H1 (cell line): ENCODE data around the gene AGPAT3. TPM values are rescaled to one million over a fixed set of nuclear protein-coding genes. Genes with fewer than 3 reads are reported as not detected.

Experiments used
- CEBPB ChIP-seq: IDR thresholded peaks from 2 replicates; pipeline ENCODE4 v1.6.1; 2012; ENCODE audit warnings: low read depth, low read length
- EGR1 ChIP-seq: IDR thresholded peaks from 2 replicates; pipeline ENCODE4 v1.6.1; 2011; ENCODE audit warnings: low read depth, low read length, borderline replicate concordance
- JUN ChIP-seq: IDR thresholded peaks from 2 replicates; pipeline ENCODE4 v1.6.1; 2011; ENCODE audit warnings: low read depth, mild to moderate bottlenecking, improper control_type of control experiment, low read length
- KDM4A ChIP-seq: IDR thresholded peaks from one replicate; pipeline ENCODE4 v1.7.1; 2012; ENCODE audit warnings: low read depth, mild to moderate bottlenecking, moderate library complexity, low read length, inconsistent platforms; ENCODE audit not compliant: severe bottlenecking
- NANOG ChIP-seq: IDR thresholded peaks from 2 replicates; pipeline ENCODE4 v1.6.1; 2011; ENCODE audit warnings: low read length, low read depth, mild to moderate bottlenecking, inconsistent platforms; ENCODE audit not compliant: insufficient read depth, poor library complexity, severe bottlenecking
- NRF1 ChIP-seq: IDR thresholded peaks from 2 replicates; pipeline ENCODE4 v1.6.1; 2011; ENCODE audit warnings: mild to moderate bottlenecking, low read depth, low read length, improper control_type of control experiment
- POU5F1 ChIP-seq: IDR thresholded peaks from 2 replicates; pipeline ENCODE4 v1.6.1; 2011; ENCODE audit warnings: low read depth, mild to moderate bottlenecking, low read length, moderate library complexity
- RFX5 ChIP-seq: IDR thresholded peaks from 2 replicates; pipeline ENCODE4 v1.6.1; 2011; ENCODE audit warnings: low read depth, low read length, improper control_type of control experiment, borderline replicate concordance
- SIRT6 ChIP-seq: IDR thresholded peaks from one replicate; pipeline ENCODE4 v1.7.1; 2012; ENCODE audit warnings: low read length, inconsistent platforms
- TEAD4 ChIP-seq: IDR thresholded peaks from 2 replicates; pipeline ENCODE4 v1.6.1; 2012; ENCODE audit warnings: low read depth, low read length, inconsistent platforms, mixed read lengths
- polyA plus RNA-seq, 7 experiments: library from polyadenylated mRNA; depleted of rRNA in 3 of 7; stranded (reverse) in 5 of 7; unstranded in 2 of 7; fragments of >200 nt in 5 of 7; fragments of 200-250 nt in 2 of 7; gene quantifications; 1 replicate in 5 of 7; 2 replicates in 1 of 7; 4 replicates in 1 of 7; pipeline versions ENCODE4 v1.2.1 to v1.2.3, GENCODE V29; 2011 to 2013; ENCODE audit warnings: missing spikeins in 2 of 7, mixed read lengths in 2 of 7
- total RNA-seq: library from RNA; stranded (reverse); fragmentation: NEBNext Ultra II Directional; extraction: Animal tissue kit (Norgen Biotek cat#: 25700); gene quantifications from 2 replicates; pipeline ENCODE4 v1.2.1, GENCODE V29; 2021
- TF ChIP-seq, protein P1 (sequence below): fragments of 300-600 bp; sonication (generic); IDR thresholded peaks from 2 replicates; pipeline ENCODE4 v1.7.1; 2012; ENCODE audit warnings: low read length, moderate library complexity, mild to moderate bottlenecking, inconsistent platforms; ENCODE audit not compliant: insufficient replicate concordance
- TF ChIP-seq, protein P2 (sequence below): IDR thresholded peaks from 2 replicates; pipeline ENCODE4 v1.6.1; 2011; ENCODE audit warnings: low read length, improper control_type of control experiment

Gene AGPAT3
- total and polyA plus RNA-seq, 2 of the 8 experiments (the other 6 are each of a cell fraction or from before 2014, with no cell fraction given): 5.8 to 7.3 TPM

DNA sequence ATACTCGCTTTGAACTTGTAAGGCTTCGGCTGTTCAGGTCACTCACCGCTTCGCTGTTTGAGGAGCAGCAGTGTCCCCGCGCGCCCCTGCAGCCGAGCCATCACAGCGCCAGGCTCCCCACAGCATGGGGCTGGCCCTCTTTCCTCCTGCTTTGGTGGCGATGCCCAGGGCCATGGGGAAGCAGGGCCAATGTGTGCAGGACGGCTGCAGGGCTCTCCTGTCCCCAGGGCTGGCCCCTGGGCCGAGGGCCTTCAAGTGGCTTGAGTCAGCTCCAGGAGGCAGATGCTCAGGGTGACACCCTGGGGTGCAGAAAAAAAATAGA lies 108.6 kb downstream of the AGPAT3 start (continued):
- TF ChIP-seq, protein P1, sequence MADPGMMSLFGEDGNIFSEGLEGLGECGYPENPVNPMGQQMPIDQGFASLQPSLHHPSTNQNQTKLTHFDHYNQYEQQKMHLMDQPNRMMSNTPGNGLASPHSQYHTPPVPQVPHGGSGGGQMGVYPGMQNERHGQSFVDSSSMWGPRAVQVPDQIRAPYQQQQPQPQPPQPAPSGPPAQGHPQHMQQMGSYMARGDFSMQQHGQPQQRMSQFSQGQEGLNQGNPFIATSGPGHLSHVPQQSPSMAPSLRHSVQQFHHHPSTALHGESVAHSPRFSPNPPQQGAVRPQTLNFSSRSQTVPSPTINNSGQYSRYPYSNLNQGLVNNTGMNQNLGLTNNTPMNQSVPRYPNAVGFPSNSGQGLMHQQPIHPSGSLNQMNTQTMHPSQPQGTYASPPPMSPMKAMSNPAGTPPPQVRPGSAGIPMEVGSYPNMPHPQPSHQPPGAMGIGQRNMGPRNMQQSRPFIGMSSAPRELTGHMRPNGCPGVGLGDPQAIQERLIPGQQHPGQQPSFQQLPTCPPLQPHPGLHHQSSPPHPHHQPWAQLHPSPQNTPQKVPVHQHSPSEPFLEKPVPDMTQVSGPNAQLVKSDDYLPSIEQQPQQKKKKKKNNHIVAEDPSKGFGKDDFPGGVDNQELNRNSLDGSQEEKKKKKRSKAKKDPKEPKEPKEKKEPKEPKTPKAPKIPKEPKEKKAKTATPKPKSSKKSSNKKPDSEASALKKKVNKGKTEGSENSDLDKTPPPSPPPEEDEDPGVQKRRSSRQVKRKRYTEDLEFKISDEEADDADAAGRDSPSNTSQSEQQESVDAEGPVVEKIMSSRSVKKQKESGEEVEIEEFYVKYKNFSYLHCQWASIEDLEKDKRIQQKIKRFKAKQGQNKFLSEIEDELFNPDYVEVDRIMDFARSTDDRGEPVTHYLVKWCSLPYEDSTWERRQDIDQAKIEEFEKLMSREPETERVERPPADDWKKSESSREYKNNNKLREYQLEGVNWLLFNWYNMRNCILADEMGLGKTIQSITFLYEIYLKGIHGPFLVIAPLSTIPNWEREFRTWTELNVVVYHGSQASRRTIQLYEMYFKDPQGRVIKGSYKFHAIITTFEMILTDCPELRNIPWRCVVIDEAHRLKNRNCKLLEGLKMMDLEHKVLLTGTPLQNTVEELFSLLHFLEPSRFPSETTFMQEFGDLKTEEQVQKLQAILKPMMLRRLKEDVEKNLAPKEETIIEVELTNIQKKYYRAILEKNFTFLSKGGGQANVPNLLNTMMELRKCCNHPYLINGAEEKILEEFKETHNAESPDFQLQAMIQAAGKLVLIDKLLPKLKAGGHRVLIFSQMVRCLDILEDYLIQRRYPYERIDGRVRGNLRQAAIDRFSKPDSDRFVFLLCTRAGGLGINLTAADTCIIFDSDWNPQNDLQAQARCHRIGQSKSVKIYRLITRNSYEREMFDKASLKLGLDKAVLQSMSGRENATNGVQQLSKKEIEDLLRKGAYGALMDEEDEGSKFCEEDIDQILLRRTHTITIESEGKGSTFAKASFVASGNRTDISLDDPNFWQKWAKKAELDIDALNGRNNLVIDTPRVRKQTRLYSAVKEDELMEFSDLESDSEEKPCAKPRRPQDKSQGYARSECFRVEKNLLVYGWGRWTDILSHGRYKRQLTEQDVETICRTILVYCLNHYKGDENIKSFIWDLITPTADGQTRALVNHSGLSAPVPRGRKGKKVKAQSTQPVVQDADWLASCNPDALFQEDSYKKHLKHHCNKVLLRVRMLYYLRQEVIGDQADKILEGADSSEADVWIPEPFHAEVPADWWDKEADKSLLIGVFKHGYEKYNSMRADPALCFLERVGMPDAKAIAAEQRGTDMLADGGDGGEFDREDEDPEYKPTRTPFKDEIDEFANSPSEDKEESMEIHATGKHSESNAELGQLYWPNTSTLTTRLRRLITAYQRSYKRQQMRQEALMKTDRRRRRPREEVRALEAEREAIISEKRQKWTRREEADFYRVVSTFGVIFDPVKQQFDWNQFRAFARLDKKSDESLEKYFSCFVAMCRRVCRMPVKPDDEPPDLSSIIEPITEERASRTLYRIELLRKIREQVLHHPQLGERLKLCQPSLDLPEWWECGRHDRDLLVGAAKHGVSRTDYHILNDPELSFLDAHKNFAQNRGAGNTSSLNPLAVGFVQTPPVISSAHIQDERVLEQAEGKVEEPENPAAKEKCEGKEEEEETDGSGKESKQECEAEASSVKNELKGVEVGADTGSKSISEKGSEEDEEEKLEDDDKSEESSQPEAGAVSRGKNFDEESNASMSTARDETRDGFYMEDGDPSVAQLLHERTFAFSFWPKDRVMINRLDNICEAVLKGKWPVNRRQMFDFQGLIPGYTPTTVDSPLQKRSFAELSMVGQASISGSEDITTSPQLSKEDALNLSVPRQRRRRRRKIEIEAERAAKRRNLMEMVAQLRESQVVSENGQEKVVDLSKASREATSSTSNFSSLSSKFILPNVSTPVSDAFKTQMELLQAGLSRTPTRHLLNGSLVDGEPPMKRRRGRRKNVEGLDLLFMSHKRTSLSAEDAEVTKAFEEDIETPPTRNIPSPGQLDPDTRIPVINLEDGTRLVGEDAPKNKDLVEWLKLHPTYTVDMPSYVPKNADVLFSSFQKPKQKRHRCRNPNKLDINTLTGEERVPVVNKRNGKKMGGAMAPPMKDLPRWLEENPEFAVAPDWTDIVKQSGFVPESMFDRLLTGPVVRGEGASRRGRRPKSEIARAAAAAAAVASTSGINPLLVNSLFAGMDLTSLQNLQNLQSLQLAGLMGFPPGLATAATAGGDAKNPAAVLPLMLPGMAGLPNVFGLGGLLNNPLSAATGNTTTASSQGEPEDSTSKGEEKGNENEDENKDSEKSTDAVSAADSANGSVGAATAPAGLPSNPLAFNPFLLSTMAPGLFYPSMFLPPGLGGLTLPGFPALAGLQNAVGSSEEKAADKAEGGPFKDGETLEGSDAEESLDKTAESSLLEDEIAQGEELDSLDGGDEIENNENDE: no peak
- no peak for TF ChIP-seq TEAD4
- no peak for TF ChIP-seq CEBPB
- TF ChIP-seq EGR1: no peak
- no peak for TF ChIP-seq JUN
- no peak for TF ChIP-seq NANOG
- no peak for TF ChIP-seq SIRT6
- TF ChIP-seq RFX5: no peak
- TF ChIP-seq, protein P2, sequence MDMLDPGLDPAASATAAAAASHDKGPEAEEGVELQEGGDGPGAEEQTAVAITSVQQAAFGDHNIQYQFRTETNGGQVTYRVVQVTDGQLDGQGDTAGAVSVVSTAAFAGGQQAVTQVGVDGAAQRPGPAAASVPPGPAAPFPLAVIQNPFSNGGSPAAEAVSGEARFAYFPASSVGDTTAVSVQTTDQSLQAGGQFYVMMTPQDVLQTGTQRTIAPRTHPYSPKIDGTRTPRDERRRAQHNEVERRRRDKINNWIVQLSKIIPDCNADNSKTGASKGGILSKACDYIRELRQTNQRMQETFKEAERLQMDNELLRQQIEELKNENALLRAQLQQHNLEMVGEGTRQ: no peak
- no peak for TF ChIP-seq KDM4A
- no peak for TF ChIP-seq POU5F1
- TF ChIP-seq NRF1: no peak
